Right lobe of liver (tissue), 6 donors: ENCODE data around the gene TDRD7. TPM values are rescaled to one million over a fixed set of nuclear protein-coding genes. Genes with fewer than 3 reads are reported as not detected.
"Not testable (repeated sequence)": the region's sequence is repeated elsewhere in the genome, so short reads cannot be mapped to it uniquely, and the experiment has no call there.

Source experiments
- ATAC-seq, 4 donors: fragments of 200-7000 bp; cut with Tn5 transposase; one replicate each; pipeline ENCODE4 v1.9.1; 2020; ENCODE audit warnings: mild to moderate bottlenecking in 4 of 4, moderate library complexity in 4 of 4
- DNase-seq, 3 donors: peaks; one replicate each; pipeline ENCODE4 v3.0.0-alpha.2; 2020
- H3K27ac ChIP-seq, 3 donors: fragments of 200-600 bp; one replicate each; pipeline ENCODE4 v1.8.0; 2022
- H3K27me3 ChIP-seq, 2 donors: fragments of 200-600 bp; one replicate each; pipeline ENCODE4 v1.8.0; 2022
- H3K36me3 ChIP-seq, 4 donors: fragments of 200-600 bp; sonication (generic) in 1 of 4; one replicate each; pipeline versions ENCODE4 v1.5.1 to v1.8.0; 2017 to 2022; ENCODE audit warnings: control low read depth in 1 of 4
- H3K4me1 ChIP-seq, 4 donors: fragments of 200-600 bp; sonication (generic) in 1 of 4; one replicate each; pipeline versions ENCODE4 v1.5.1 to v1.8.0; 2017 to 2022; ENCODE audit warnings: control low read depth in 1 of 4
- H3K4me3 ChIP-seq, 3 donors: fragments of 200-600 bp; one replicate each; pipeline ENCODE4 v1.8.0; 2022
- H3K9me3 ChIP-seq, 4 donors: fragments of 200-600 bp; sonication (generic) in 1 of 4; one replicate each; pipeline versions ENCODE4 v1.5.1 to v1.8.0; 2017 to 2022; ENCODE audit warnings: control low read depth in 1 of 4
- POLR2A ChIP-seq: fragments of 450-650 bp; IDR thresholded peaks from one replicate; pipeline ENCODE4 v1.6.1; 2017; ENCODE audit warnings: antibody characterized with exemption, mild to moderate bottlenecking
- WGBS: methylation state at CpG from one replicate; pipeline ENCODE4 v1.1.6; 2018; ENCODE audit warnings: low coverage, low lambda C conversion rate; ENCODE audit not compliant: insufficient coverage; ENCODE audit errors: missing lambda C conversion rate; 5-methylcytosine and 5-hydroxymethylcytosine counted together
- intact Hi-C, 2 donors: fragments of 100-400 bp; cut with DNase I; formaldehyde crosslinking; loops; one replicate each; pipeline versions ENCODE4 v1.11.2 to v1.14.1; 2022
- total RNA-seq, 6 experiments: library from RNA; depleted of rRNA in 2 of 6; stranded (reverse); fragments of >200 nt in 2 of 6; fragmentation: NEBNext Ultra II Directional in 3 of 6; extraction: Animal tissue kit (Norgen Biotek cat#: 25700) in 3 of 6; gene quantifications; one replicate each; pipeline versions ENCODE4 v1.1.0 to v1.2.4, GENCODE V29; 2016 to 2023
- TF ChIP-seq, protein P1 (sequence below), 4 donors: fragments of 200-600 bp in 3 of 4; fragments of 450-650 bp in 1 of 4; IDR thresholded peaks; one replicate each; pipeline versions ENCODE4 v1.5.1 to v1.8.0; 2016 to 2022; ENCODE audit warnings: antibody characterized with exemption in 4 of 4, mild to moderate bottlenecking in 2 of 4
- donor health status: DM: no; HTN: yes; CAD: no.
- donor health status: DM: no; HTN: no; CAD: no.
- donor health status: DM: no; HTN: no; CAD: no.
- donor health status: DM: no; HTN: yes; CAD: no.
- donor health status: DM: no; HTN: yes; CAD: no.

TDRD7 gene
- total RNA-seq, 6 experiments from 2014 or later = 4.2 to 8.7 (median 6.8) TPM

DNA sequence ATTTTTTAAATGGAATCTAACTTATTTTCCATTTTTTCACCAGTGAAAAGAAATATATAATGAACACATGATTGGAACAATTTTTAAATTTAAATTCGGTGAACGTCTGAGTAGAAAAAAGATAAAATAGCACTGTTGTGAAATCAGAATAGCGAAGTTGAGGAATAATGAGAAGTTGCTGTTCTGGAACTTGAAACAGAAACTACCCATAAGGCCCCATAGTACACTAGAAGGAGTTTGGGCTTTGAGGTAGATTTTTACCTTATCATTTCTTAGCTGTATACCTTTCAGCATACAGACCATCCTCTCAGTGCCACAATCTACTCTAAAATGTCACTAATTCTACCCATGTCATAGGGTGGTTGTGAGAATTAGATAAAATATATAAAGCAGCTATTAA, 35.1 kb downstream of the TDRD7 start:
- H3K9me3 ChIP-seq = no peaks in the 10 kb centered on the region
- H3K27me3 ChIP-seq = no peaks in the 10 kb centered on the region
- TF ChIP-seq, protein P1, sequence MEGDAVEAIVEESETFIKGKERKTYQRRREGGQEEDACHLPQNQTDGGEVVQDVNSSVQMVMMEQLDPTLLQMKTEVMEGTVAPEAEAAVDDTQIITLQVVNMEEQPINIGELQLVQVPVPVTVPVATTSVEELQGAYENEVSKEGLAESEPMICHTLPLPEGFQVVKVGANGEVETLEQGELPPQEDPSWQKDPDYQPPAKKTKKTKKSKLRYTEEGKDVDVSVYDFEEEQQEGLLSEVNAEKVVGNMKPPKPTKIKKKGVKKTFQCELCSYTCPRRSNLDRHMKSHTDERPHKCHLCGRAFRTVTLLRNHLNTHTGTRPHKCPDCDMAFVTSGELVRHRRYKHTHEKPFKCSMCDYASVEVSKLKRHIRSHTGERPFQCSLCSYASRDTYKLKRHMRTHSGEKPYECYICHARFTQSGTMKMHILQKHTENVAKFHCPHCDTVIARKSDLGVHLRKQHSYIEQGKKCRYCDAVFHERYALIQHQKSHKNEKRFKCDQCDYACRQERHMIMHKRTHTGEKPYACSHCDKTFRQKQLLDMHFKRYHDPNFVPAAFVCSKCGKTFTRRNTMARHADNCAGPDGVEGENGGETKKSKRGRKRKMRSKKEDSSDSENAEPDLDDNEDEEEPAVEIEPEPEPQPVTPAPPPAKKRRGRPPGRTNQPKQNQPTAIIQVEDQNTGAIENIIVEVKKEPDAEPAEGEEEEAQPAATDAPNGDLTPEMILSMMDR (IDR thresholded peaks at IDR 0.05) = no peak
- TF ChIP-seq POLR2A = no peak
- H3K27ac ChIP-seq = no peak overlapping the region
- no peak overlapping the region for H3K4me3 ChIP-seq
- WGBS = 62% methylated on average over 3 of the region's 3 CpGs
- H3K4me1 ChIP-seq = no peaks in the 10 kb centered on the region
- intact Hi-C loops = no loop called here
- H3K36me3 ChIP-seq = no peaks in the 10 kb centered on the region
- peak in 1 of 4 donors; percentile 28 for ATAC-seq
- DNase-seq = no peak

DNA sequence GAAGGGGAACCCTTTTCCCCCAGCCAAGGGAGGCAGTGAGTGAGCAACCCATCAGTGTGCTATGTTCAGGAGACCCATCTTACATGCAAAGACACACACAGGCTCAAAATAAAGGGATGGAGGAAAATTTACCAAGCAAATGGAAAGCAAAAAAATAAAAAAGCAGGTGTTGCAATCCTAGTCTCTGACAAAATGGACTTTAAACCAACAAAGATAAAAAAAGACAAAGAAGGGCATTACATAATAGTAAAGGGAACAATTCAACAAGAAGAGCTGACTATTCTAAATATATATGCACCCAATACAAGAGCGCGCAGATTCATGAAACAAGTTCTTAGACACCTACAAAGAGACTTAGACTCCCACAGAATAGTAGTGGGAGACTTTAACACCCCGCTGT, 41.7 kb downstream of the TDRD7 start:
- H3K4me3 ChIP-seq, DNase-seq, H3K27ac ChIP-seq, H3K9me3 ChIP-seq, intact Hi-C loops, H3K36me3 ChIP-seq, H3K27me3 ChIP-seq: not testable (repeated sequence)
- peak in 1 of 4 donors; percentile 11 for ATAC-seq
- H3K4me1 ChIP-seq = peaks cover 0 to 15% (median 0%) of the 10 kb centered on the region in 4 donors
- 58% methylated on average over 3 of the region's 3 CpGs for WGBS

DNA sequence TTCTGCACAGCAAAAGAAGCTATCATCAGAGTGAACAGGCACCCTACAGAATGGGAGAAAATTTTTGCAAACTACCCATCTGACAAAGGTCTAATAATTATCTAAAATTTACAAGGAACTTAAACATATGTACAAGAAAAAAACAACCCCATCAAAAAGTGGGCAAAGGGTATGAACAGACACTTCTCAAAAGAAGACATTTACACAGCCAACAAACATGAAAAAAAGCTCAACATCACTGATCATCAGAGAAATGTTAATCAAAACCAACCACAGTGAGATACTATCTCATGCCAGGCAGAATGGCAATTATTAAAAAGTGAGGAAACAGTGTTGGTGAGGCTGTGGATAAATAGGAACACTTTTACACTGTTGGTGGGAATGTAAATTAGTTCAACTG, 44.9 kb downstream of the TDRD7 start:
- H3K9me3 ChIP-seq, intact Hi-C loops, H3K36me3 ChIP-seq, ATAC-seq, H3K4me3 ChIP-seq, H3K27me3 ChIP-seq, H3K27ac ChIP-seq, DNase-seq: not testable (repeated sequence)
- peaks cover 0 to 15% (median 0%) of the 10 kb centered on the region in 4 donors for H3K4me1 ChIP-seq

DNA sequence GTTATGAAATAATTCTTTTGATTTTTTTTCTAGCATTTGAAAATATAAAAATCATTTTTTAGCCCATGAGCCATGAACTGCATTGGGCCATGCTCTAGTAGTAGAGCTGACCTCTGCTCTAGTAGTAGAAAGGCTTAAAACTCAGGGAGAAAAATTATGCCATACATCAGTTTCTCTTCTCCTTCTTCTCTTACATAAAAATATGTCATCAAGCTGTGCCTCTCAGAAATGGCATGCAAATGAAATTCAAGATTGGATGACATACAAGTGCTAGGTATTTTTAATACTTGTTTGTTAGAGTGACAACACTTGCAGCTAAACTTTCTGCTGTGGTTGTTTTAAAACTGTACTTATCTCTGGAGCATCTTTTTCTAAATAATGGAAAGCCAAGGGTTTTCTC, 47.4 kb downstream of the TDRD7 start:
- DNase-seq = no peak
- no peaks in the 10 kb centered on the region for H3K9me3 ChIP-seq
- ATAC-seq = no peak
- H3K27ac ChIP-seq = no peak overlapping the region
- intact Hi-C loops = no loop called here
- no peak overlapping the region for H3K4me3 ChIP-seq
- H3K36me3 ChIP-seq = no peaks in the 10 kb centered on the region
- no peak for TF ChIP-seq POLR2A
- TF ChIP-seq, protein P1 (IDR thresholded peaks at IDR 0.05) = no peak
- no peaks in the 10 kb centered on the region for H3K4me1 ChIP-seq
- no peaks in the 10 kb centered on the region for H3K27me3 ChIP-seq

DNA sequence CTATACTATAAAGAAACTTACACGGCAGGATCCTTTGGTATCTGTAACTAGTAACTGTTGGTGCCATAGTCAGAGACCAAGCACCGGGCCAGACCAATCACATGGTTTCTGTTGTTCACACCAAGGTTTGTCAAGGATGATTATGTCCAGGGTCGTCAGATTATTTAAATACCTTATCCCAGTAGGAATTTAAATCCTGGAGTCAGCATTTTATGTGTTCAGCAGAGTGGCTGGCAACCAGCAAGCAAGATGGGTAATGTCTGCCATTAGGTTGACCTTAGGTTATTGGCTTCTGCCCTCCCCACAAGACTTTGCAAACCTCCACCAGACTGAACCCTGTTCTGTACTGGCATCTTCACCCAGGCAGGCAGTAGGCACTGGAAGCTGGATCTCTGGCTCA, 50.3 kb downstream of the TDRD7 start:
- peak in 1 of 4 donors; percentile 30 for ATAC-seq
- intact Hi-C loops = loop anchor here in 1 of 2 donors (10.0 kb wide), 1 partner anchor 143 kb away; no protein-coding TSS in a partner anchor
- DNase-seq = no peak
- Histone ChIP-seq H3K27me3 (no peaks in the 10 kb centered on the region), H3K36me3 (no peaks in the 10 kb centered on the region), H3K27ac (no peak overlapping the region), H3K9me3 (no peaks in the 10 kb centered on the region), H3K4me1 (no peaks in the 10 kb centered on the region), H3K4me3 (no peak overlapping the region)
- WGBS = 82% methylated on average over 3 of the region's 3 CpGs
- no peak for TF ChIP-seq POLR2A
- TF ChIP-seq, protein P1 (IDR thresholded peaks at IDR 0.05) = no peak

DNA sequence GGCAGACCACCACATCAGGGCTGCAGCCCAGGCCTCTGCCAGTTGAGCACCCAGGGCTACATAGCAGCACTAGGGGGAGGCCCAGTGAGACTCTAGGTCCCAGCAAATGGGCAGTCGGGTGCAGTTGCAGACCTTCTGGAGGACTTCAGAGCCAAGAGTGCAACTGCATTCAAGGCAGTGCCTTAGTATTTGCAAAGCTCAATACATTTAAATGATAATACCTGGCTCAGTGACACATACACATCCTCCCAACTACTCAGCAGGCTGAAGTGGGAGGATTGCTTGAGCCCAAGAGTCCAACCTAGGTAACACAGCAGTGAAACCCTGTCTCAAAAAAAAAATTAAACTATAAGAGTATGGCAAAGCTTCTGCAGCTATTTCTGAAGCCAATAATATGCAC, 51.0 kb downstream of the TDRD7 start:
- no peaks in the 10 kb centered on the region for H3K36me3 ChIP-seq
- no CpG with 5 or more reads among the region's 1 CpG for WGBS

More for the DNA sequence above, 51.0 kb downstream of the TDRD7 start:
- H3K4me3 ChIP-seq = no peak overlapping the region
- intact Hi-C loops = loop anchor here in 1 of 2 donors (10.0 kb wide), 1 partner anchor 142 kb away; no protein-coding TSS in a partner anchor
- no peaks in the 10 kb centered on the region for H3K4me1 ChIP-seq
- peak in 1 of 4 donors; percentile 19 for ATAC-seq
- no peak overlapping the region for H3K27ac ChIP-seq
- DNase-seq = no peak
- TF ChIP-seq POLR2A = no peak
- TF ChIP-seq, protein P1 (IDR thresholded peaks at IDR 0.05) = no peak
- no peaks in the 10 kb centered on the region for H3K9me3 ChIP-seq
- H3K27me3 ChIP-seq = no peaks in the 10 kb centered on the region
